Urinary bladder (tissue), 4 donors: Measurements from ENCODE around the gene SFTPB. TPM values are rescaled to one million over a fixed set of nuclear protein-coding genes. Genes with fewer than 3 reads are reported as not detected.
"Not testable (repeated sequence)": the region's sequence is repeated elsewhere in the genome, so short reads cannot be mapped to it uniquely, and the experiment has no call there.

Experiments used
- DNase-seq: peaks from one replicate; pipeline ENCODE4 v3.0.0-alpha.2; 2015; ENCODE audit errors: extremely low spot score
- H3K27ac ChIP-seq: one replicate; pipeline ENCODE4 v1.5.1; 2013; ENCODE audit warnings: low read depth, mild to moderate bottlenecking, moderate library complexity
- H3K36me3 ChIP-seq: one replicate; pipeline ENCODE4 v1.6.1; 2013; ENCODE audit warnings: mild to moderate bottlenecking, moderate library complexity; ENCODE audit not compliant: insufficient read depth
- H3K4me1 ChIP-seq: one replicate; pipeline ENCODE4 v1.6.1; 2013; ENCODE audit warnings: mild to moderate bottlenecking, moderate library complexity; ENCODE audit not compliant: insufficient read depth
- H3K4me3 ChIP-seq: one replicate; pipeline ENCODE4 v1.5.1; 2013; ENCODE audit warnings: low read depth, low read length
- WGBS: extraction: QIAGEN DNeasy Blood & Tissue Kit; methylation state at CpG from one replicate; pipeline ENCODE4 v1.1.7; 2013; 5-methylcytosine and 5-hydroxymethylcytosine counted together
- polyA plus RNA-seq: library from polyadenylated mRNA; stranded (reverse); fragments of 200-250 nt; gene quantifications from one replicate; pipeline ENCODE4 v1.2.3, GENCODE V29; 2013
- total RNA-seq: library from RNA; depleted of rRNA; stranded (reverse); fragments of >200 nt; gene quantifications from one replicate; pipeline ENCODE4 v1.2.3, GENCODE V29; 2014
- donor health status: healthy with polysubstance abuse.
- donor health status: healthy.

Gene SFTPB
- total and polyA plus RNA-seq, 2 donors: not detected

- H3K4me1 ChIP-seq: no peaks in the 10 kb centered on the region
- H3K27ac ChIP-seq: no peak overlapping the region
- 65% methylated on average over 9 of the region's 9 CpGs for WGBS
- peaks cover 14% of the 10 kb centered on the region for H3K36me3 ChIP-seq
- DNase-seq: no peak
- no peak overlapping the region for H3K4me3 ChIP-seq
These were observed 18.5 kb downstream of the SFTPB start for GRCh38 chr2:85649201-85650190.

GRCh38 chr2:85648619-85649018 lies 19.4 kb downstream of the SFTPB start:
- Histone ChIP-seq H3K4me3 (no peak overlapping the region), H3K36me3 (peaks cover 14% of the 10 kb centered on the region), H3K4me1 (no peaks in the 10 kb centered on the region), H3K27ac (no peak overlapping the region)
- no peak for DNase-seq
- WGBS: 58% methylated on average over 2 of the region's 2 CpGs

GRCh38 chr2:85647823-85648526 lies 20.0 kb downstream of the SFTPB start:
- DNase-seq: no peak
- Histone ChIP-seq H3K27ac (no peak overlapping the region), H3K36me3 (peaks cover 14% of the 10 kb centered on the region), H3K4me1 (no peaks in the 10 kb centered on the region), H3K4me3 (no peak overlapping the region)
- 90% methylated on average over 10 of the region's 10 CpGs for WGBS

GRCh38 chr2:85646166-85646565 lies 21.8 kb downstream of the SFTPB start:
- Histone ChIP-seq H3K27ac (no peak overlapping the region), H3K36me3 (peaks cover 12% of the 10 kb centered on the region), H3K4me3 (no peak overlapping the region), H3K4me1 (no peaks in the 10 kb centered on the region)
- WGBS: 100% methylated on average over 2 of the region's 2 CpGs
- no peak for DNase-seq

- 96% methylated on average over 8 of the region's 8 CpGs for WGBS
- H3K4me3 ChIP-seq: no peak overlapping the region
- peaks cover 13% of the 10 kb centered on the region for H3K36me3 ChIP-seq
These were observed 23.1 kb downstream of the SFTPB start for GRCh38 chr2:85644909-85645308.

GRCh38 chr2:85642725-85643124 lies 25.3 kb downstream of the SFTPB start:
- Histone ChIP-seq H3K27ac (no peak overlapping the region), H3K4me3 (no peak overlapping the region), H3K4me1 (no peaks in the 10 kb centered on the region), H3K36me3 (peaks cover 8% of the 10 kb centered on the region)
- WGBS: 78% methylated on average over 3 of the region's 3 CpGs
- DNase-seq: no peak

More at GRCh38 chr2:85644909-85645308, 23.1 kb downstream of the SFTPB start:
- no peaks in the 10 kb centered on the region for H3K4me1 ChIP-seq
- H3K27ac ChIP-seq: no peak overlapping the region
- DNase-seq: no peak

DNA sequence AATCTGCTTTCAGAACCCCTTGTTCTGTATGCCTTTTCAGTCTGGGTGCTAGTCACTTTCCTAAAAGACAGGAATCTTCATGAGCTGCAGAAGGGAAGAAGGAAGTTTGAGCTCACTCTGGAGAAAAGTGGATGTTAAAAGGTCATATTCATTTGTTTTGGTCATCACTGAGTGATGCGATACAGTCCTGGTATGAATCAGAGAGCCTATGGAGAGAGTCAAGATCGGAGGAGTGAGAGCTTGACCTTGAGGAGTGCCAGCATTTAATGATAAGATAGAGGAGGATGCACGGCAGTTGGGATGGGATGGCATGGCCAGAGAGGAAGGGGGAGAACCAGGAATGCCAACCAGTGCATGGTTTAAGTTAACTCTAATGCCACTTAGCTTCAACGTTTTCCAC lies 32.4 kb downstream of the SFTPB start:
- Histone ChIP-seq H3K27ac (no peak overlapping the region), H3K4me3 (no peak overlapping the region), H3K4me1 (no peaks in the 10 kb centered on the region), H3K36me3 (peaks cover 3% of the 10 kb centered on the region)
- WGBS: 75% methylated on average over 4 of the region's 4 CpGs
- DNase-seq: no peak

DNA sequence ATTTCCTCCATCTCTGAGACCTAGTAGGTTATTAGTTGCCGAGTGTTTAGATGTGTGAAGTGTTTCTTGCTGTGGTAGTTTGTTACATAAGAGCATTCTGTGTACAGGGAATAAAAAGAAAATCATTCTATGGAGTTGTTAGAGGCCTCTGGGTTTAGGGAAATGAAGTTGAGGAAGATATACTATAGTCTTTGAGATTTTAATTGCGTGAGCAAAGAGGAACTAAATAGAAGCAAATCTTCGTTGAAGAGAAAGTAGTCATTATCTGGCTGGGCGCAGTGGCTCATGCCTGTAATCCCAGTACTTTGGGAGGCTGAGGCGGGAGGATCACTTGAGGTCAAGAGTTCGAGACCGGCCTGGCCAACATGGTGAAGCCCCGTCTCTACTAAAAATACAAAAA lies 33.0 kb downstream of the SFTPB start:
- Histone ChIP-seq H3K4me1 (no peaks in the 10 kb centered on the region), H3K27ac (no peak overlapping the region), H3K36me3 (peaks cover 5% of the 10 kb centered on the region), H3K4me3 (no peak overlapping the region)
- DNase-seq: no peak
- 92% methylated on average over 8 of the region's 8 CpGs for WGBS

GRCh38 chr2:85631316-85631715 lies 36.7 kb downstream of the SFTPB start:
- no peaks in the 10 kb centered on the region for H3K4me1 ChIP-seq
- H3K4me3 ChIP-seq: no peak overlapping the region
- H3K27ac ChIP-seq: no peak overlapping the region
- WGBS: 93% methylated on average over 3 of the region's 3 CpGs
- DNase-seq: no peak
- H3K36me3 ChIP-seq: peaks cover 10% of the 10 kb centered on the region

- no peak overlapping the region for H3K4me3 ChIP-seq
- H3K36me3 ChIP-seq: peaks cover 12% of the 10 kb centered on the region
- WGBS: 50% methylated on average over 2 of the region's 2 CpGs
- H3K4me1 ChIP-seq: no peaks in the 10 kb centered on the region
- DNase-seq: no peak
- no peak overlapping the region for H3K27ac ChIP-seq
These were observed 39.3 kb downstream of the SFTPB start for GRCh38 chr2:85628658-85629057.

GRCh38 chr2:85623991-85624390 lies 44.0 kb downstream of the SFTPB start:
- peaks cover 9% of the 10 kb centered on the region for H3K36me3 ChIP-seq
- WGBS: 89% methylated on average over 5 of the region's 5 CpGs
- DNase-seq: no peak

GRCh38 chr2:85621338-85621737 lies 46.7 kb downstream of the SFTPB start:
- Histone ChIP-seq H3K4me1 (no peaks in the 10 kb centered on the region), H3K36me3 (peaks cover 6% of the 10 kb centered on the region), H3K4me3 (no peak overlapping the region), H3K27ac (no peak overlapping the region)
- no peak for DNase-seq
- 92% methylated on average over 1 of the region's 1 CpG for WGBS

More at GRCh38 chr2:85623991-85624390, 44.0 kb downstream of the SFTPB start:
- H3K4me1 ChIP-seq: no peaks in the 10 kb centered on the region
- no peak overlapping the region for H3K27ac ChIP-seq
- H3K4me3 ChIP-seq: no peak overlapping the region

DNA sequence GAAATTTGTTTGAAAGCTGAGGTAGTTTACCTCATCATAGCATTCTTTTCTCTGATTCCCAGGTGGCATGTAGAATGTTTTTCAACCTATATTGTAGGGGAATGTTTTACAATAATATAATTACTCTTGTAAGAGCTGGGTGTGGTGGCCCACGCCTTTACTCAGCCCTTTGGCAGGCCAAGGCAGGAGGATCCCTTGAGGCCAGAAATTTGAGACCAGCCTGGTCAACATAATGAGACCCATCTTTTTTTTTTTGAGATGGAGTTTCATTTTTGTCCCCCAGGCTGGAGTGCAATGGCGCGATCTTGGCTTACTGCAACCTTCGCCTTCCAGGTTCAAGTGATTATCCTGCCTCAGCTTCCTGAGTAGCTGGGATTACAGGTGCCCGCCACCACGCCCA lies 48.4 kb downstream of the SFTPB start:
- Histone ChIP-seq H3K27ac (no peak overlapping the region), H3K4me1 (no peaks in the 10 kb centered on the region), H3K36me3 (peaks cover 3% of the 10 kb centered on the region), H3K4me3 (no peak overlapping the region)
- no peak for DNase-seq
- WGBS: 96% methylated on average over 6 of the region's 6 CpGs

DNA sequence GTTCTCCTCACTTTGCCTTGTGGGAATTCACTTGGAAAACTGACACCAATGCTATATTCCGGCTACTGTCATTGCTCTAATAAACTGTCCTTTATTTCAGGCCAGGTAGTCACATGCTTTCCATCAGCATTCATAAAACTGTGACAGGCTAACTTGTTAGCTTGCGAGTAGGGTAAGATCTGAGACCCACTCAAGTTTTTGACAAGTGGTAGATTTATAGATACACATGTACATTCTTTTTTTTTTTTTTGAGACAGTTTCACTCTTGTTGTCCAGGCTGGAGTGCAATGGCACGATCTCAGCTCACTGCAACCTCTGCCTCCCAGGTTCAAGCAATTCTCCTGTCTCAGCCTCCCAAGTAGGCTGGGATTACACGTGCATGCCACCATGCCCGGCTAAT lies 50.3 kb downstream of the SFTPB start:
- not testable (repeated sequence) for H3K27ac ChIP-seq, DNase-seq, H3K4me3 ChIP-seq, H3K4me1 ChIP-seq, H3K36me3 ChIP-seq
- WGBS: 74% methylated on average over 5 of the region's 5 CpGs
